Measurements from ENCODE around the gene UBE2E1. TPM values are rescaled to one million over a fixed set of nuclear protein-coding genes. Genes with fewer than 3 reads are reported as not detected.

Gene UBE2E1
- total and polyA plus RNA-seq, 2 donors from 2014 or later: 69.1 to 83.2 TPM

DNA sequence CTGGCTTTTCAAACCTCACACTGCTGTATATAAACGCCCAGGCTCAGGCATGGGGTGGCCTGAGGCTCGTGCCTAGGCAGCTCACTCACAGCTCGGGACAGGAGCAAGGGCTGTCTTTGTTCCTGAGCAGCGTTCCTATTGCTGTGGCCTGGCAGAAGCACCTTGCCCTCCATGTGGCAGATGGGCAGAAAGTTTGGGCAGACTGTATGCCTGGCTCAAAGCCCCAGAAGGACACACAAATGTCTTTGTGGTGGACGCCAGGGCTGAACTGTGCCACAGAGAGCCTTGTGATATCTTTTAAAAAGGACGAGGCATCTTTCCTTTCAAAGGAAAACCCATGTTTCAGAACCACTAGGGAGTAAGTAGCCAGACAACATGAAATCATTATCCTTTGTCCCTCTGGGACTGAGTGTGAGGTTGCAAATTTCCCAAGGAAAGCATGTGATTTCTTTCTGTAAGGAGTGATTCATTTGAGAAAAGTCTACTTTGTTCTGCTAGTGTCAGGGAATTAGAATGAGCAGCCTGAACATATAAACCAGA lies 29.3 kb upstream of the UBE2E1 start:
- intact Hi-C loops (cut with DNase I): no loop called here
- FAIRE-seq (no peak), DNase-seq (peak in 2 of 5 donors; percentile 22 to 55)
- H3K4me3 ChIP-seq (ENCODE audit: low read length in 3 of 3): no peak overlapping the region
- H3K4me1 ChIP-seq (ENCODE audit: control insufficient read depth in 2 of 3, insufficient read depth in 2 of 3, low read depth in 1 of 3, low read length in 3 of 3): no peaks in the 10 kb centered on the region
- H3K27me3 ChIP-seq (ENCODE audit: control insufficient read depth, insufficient read depth, low read length): no peaks in the 10 kb centered on the region
- H3K27ac ChIP-seq (ENCODE audit: low read depth in 2 of 2, low read length in 2 of 2): peak overlapping the region in 1 of 2 donors; percentile 72
- H3K36me3 ChIP-seq (ENCODE audit: control insufficient read depth in 2 of 3, insufficient read depth in 3 of 3, low read length in 3 of 3): no peaks in the 10 kb centered on the region
- TF ChIP-seq, protein P1, sequence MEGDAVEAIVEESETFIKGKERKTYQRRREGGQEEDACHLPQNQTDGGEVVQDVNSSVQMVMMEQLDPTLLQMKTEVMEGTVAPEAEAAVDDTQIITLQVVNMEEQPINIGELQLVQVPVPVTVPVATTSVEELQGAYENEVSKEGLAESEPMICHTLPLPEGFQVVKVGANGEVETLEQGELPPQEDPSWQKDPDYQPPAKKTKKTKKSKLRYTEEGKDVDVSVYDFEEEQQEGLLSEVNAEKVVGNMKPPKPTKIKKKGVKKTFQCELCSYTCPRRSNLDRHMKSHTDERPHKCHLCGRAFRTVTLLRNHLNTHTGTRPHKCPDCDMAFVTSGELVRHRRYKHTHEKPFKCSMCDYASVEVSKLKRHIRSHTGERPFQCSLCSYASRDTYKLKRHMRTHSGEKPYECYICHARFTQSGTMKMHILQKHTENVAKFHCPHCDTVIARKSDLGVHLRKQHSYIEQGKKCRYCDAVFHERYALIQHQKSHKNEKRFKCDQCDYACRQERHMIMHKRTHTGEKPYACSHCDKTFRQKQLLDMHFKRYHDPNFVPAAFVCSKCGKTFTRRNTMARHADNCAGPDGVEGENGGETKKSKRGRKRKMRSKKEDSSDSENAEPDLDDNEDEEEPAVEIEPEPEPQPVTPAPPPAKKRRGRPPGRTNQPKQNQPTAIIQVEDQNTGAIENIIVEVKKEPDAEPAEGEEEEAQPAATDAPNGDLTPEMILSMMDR (IDR thresholded peaks at IDR 0.05; ENCODE audit: borderline replicate concordance, extremely low read depth, insufficient read depth): no peak
- no peaks in the 10 kb centered on the region for H3K9me3 ChIP-seq (ENCODE audit: control insufficient read depth in 2 of 3, insufficient read depth in 1 of 3, low read length in 3 of 3)
- H3K9ac ChIP-seq (ENCODE audit: low read length in 3 of 3): peak overlapping the region in 1 of 3 donors; percentile 40

DNA sequence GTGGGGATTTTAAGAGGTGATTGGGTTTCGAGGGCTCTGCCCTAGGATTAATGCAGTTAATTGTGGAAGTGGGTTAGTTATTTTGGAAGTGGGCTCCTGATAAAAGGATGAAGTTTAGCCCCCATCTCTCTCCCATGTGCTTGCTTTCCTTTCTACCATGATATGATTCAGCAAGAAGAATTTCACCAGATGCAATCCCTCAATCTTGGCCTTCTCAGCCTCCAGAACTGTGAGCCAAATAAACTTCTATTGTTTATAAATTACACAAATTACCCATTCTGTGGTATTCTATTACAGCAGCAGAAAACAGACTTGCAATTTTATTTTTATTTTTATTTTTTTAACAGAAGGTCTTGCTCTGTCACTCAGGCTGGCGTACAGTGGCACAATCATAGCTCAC lies 27.3 kb upstream of the UBE2E1 start:
- H3K9me3 ChIP-seq (ENCODE audit: control insufficient read depth in 2 of 3, insufficient read depth in 1 of 3, low read length in 3 of 3): no peaks in the 10 kb centered on the region
- FAIRE-seq (no peak), DNase-seq (peak in 2 of 5 donors; percentile 59 to 82)
- no peak overlapping the region for H3K27ac ChIP-seq (ENCODE audit: low read depth in 2 of 2, low read length in 2 of 2)
- H3K4me1 ChIP-seq (ENCODE audit: control insufficient read depth in 2 of 3, insufficient read depth in 2 of 3, low read depth in 1 of 3, low read length in 3 of 3): no peaks in the 10 kb centered on the region
- H3K27me3 ChIP-seq (ENCODE audit: control insufficient read depth, insufficient read depth, low read length): no peaks in the 10 kb centered on the region
- intact Hi-C loops (cut with DNase I): no loop called here
- no peaks in the 10 kb centered on the region for H3K36me3 ChIP-seq (ENCODE audit: control insufficient read depth in 2 of 3, insufficient read depth in 3 of 3, low read length in 3 of 3)
- TF ChIP-seq, protein P1 (IDR thresholded peaks at IDR 0.05; ENCODE audit: borderline replicate concordance, extremely low read depth, insufficient read depth): no peak
- no peak overlapping the region for H3K4me3 ChIP-seq (ENCODE audit: low read length in 3 of 3)
- no peak overlapping the region for H3K9ac ChIP-seq (ENCODE audit: low read length in 3 of 3)

DNA sequence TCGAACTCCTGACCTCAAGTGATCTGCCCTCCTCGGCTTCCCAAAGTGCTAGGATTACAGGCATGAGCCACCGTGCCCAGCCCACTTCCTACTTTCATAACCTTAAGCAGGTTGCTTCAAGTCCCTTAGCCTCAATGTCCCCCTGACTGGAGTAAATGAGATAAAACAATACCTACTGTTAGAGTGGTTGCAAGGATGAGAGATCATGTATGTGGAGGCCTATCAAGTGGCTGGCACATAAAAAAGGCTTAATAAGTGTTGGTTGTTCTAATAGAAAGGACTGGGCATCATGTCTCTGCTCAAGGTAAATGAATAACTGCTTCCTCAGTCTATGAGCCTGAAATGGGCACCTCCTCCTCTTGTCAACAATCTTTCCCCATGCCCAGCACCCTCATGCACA lies 25.9 kb upstream of the UBE2E1 start:
- FAIRE-seq: no peak
- no peaks in the 10 kb centered on the region for H3K27me3 ChIP-seq (ENCODE audit: control insufficient read depth, insufficient read depth, low read length)
- H3K9me3 ChIP-seq (ENCODE audit: control insufficient read depth in 2 of 3, insufficient read depth in 1 of 3, low read length in 3 of 3): no peaks in the 10 kb centered on the region
- TF ChIP-seq, protein P1 (IDR thresholded peaks at IDR 0.05; ENCODE audit: borderline replicate concordance, extremely low read depth, insufficient read depth): no peak
- H3K9ac ChIP-seq (ENCODE audit: low read length in 3 of 3): no peak overlapping the region
- no peaks in the 10 kb centered on the region for H3K4me1 ChIP-seq (ENCODE audit: control insufficient read depth in 2 of 3, insufficient read depth in 2 of 3, low read depth in 1 of 3, low read length in 3 of 3)
- H3K4me3 ChIP-seq (ENCODE audit: low read length in 3 of 3): no peak overlapping the region
- no peak overlapping the region for H3K27ac ChIP-seq (ENCODE audit: low read depth in 2 of 2, low read length in 2 of 2)
- no peaks in the 10 kb centered on the region for H3K36me3 ChIP-seq (ENCODE audit: control insufficient read depth in 2 of 3, insufficient read depth in 3 of 3, low read length in 3 of 3)
- DNase-seq: no peak
- intact Hi-C loops (cut with DNase I): no loop called here

DNA sequence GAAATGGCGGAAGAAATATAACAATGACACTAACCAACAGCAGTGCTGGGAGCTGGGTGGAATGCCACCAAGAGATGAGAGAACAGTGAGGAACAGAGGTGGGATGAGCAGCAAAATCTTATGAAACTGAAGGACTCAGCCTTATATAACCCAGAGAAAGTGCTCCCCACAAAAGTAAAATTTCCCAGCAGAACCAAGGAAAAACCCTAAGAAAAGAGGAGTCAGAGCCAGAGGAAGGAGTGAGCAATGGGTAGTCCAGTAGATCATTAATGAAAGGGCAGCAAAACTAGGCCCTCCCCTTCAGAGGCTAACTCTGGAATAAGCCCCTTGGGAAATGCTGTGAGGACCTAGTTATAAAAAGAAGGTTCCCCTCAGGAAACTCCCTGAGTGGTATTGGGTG lies 24.7 kb upstream of the UBE2E1 start:
- intact Hi-C loops (cut with DNase I): no loop called here
- H3K4me1 ChIP-seq (ENCODE audit: control insufficient read depth in 2 of 3, insufficient read depth in 2 of 3, low read depth in 1 of 3, low read length in 3 of 3): no peaks in the 10 kb centered on the region
- no peaks in the 10 kb centered on the region for H3K36me3 ChIP-seq (ENCODE audit: control insufficient read depth in 2 of 3, insufficient read depth in 3 of 3, low read length in 3 of 3)
- H3K27me3 ChIP-seq (ENCODE audit: control insufficient read depth, insufficient read depth, low read length): no peaks in the 10 kb centered on the region
- H3K27ac ChIP-seq (ENCODE audit: low read depth in 2 of 2, low read length in 2 of 2): no peak overlapping the region
- no peaks in the 10 kb centered on the region for H3K9me3 ChIP-seq (ENCODE audit: control insufficient read depth in 2 of 3, insufficient read depth in 1 of 3, low read length in 3 of 3)
- H3K4me3 ChIP-seq (ENCODE audit: low read length in 3 of 3): no peak overlapping the region
- no peak overlapping the region for H3K9ac ChIP-seq (ENCODE audit: low read length in 3 of 3)
- no peak for FAIRE-seq
- TF ChIP-seq, protein P1 (IDR thresholded peaks at IDR 0.05; ENCODE audit: borderline replicate concordance, extremely low read depth, insufficient read depth): no peak
- DNase-seq: no peak

Measured in kidney (tissue), 14 donors.